DND-41 (cell line): ENCODE results near the gene ACAN.

Source experiments
- EZH2 ChIP-seq: IDR thresholded peaks from 3 replicates; pipeline ENCODE4 v1.6.1; 2012; ENCODE audit warnings: borderline replicate concordance, low read depth, mild to moderate bottlenecking, moderate library complexity, low read length, inconsistent platforms; ENCODE audit not compliant: severe bottlenecking
- TF ChIP-seq, protein P1 (sequence below): IDR thresholded peaks from 2 replicates; pipeline ENCODE4 v1.5.1; 2012; ENCODE audit warnings: borderline replicate concordance, low read length, moderate library complexity, mild to moderate bottlenecking; ENCODE audit not compliant: poor library complexity, severe bottlenecking; ENCODE audit errors: extremely low read depth

- TF ChIP-seq, protein P1, sequence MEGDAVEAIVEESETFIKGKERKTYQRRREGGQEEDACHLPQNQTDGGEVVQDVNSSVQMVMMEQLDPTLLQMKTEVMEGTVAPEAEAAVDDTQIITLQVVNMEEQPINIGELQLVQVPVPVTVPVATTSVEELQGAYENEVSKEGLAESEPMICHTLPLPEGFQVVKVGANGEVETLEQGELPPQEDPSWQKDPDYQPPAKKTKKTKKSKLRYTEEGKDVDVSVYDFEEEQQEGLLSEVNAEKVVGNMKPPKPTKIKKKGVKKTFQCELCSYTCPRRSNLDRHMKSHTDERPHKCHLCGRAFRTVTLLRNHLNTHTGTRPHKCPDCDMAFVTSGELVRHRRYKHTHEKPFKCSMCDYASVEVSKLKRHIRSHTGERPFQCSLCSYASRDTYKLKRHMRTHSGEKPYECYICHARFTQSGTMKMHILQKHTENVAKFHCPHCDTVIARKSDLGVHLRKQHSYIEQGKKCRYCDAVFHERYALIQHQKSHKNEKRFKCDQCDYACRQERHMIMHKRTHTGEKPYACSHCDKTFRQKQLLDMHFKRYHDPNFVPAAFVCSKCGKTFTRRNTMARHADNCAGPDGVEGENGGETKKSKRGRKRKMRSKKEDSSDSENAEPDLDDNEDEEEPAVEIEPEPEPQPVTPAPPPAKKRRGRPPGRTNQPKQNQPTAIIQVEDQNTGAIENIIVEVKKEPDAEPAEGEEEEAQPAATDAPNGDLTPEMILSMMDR, result no peak
- TF ChIP-seq EZH2, result no peak
Measured at GRCh38 chr15:88830016-88830415, 26.8 kb downstream of the ACAN start.
